ENCODE results near the gene EHD2.

The EHD2 gene

DNA sequence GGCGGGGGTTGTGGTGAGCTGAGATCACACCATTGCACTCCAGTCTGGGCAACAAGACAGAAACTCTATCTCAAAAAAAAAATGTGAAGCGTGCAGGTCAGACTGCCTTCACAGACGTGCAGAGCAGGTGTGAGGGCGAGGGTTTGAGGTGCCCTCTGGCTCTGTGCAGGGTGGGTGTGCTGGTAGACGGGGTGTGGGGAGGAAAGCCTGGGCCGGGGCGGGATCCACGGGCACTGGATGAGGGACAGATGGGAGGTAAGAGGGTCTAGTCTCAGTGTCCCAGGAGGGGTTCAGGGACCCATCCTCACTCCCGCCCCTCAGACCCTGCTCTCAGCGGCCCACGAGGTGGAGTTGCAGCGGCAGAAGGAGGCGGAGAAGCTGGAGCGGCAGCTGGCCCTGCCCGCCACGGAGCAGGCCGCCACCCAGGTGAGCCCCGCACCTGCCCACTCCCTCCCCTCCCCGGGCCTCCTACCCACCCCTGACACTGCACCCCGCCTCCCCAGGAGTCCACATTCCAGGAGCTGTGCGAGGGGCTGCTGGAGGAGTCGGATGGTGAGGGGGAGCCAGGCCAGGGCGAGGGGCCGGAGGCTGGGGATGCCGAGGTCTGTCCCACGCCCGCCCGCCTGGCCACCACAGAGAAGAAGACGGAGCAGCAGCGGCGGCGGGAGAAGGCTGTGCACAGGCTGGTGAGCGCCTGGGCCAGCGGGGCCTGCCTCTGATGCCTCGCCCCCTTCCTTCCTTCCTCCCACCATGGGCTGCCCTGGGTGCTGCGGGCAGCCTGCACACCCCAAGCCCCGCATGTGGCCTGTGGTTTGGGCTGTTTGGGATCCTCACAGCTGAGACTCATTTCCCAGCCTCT is 41.2 kb downstream of the EHD2 start:
- H3K4me1 Mint-ChIP-seq: no peaks in the 10 kb centered on the region
- no peak overlapping the region for H3K27ac Mint-ChIP-seq
- DNase-seq: no peak
- H3K4me3 Mint-ChIP-seq: no peak overlapping the region
- peaks cover 46% of the 10 kb centered on the region for H3K36me3 Mint-ChIP-seq (ENCODE audit: low read depth)
- H3K27me3 Mint-ChIP-seq (ENCODE audit: low read depth, poor library complexity): no peaks in the 10 kb centered on the region
- no peaks in the 10 kb centered on the region for H3K9me3 Mint-ChIP-seq
- TF ChIP-seq, protein P1, sequence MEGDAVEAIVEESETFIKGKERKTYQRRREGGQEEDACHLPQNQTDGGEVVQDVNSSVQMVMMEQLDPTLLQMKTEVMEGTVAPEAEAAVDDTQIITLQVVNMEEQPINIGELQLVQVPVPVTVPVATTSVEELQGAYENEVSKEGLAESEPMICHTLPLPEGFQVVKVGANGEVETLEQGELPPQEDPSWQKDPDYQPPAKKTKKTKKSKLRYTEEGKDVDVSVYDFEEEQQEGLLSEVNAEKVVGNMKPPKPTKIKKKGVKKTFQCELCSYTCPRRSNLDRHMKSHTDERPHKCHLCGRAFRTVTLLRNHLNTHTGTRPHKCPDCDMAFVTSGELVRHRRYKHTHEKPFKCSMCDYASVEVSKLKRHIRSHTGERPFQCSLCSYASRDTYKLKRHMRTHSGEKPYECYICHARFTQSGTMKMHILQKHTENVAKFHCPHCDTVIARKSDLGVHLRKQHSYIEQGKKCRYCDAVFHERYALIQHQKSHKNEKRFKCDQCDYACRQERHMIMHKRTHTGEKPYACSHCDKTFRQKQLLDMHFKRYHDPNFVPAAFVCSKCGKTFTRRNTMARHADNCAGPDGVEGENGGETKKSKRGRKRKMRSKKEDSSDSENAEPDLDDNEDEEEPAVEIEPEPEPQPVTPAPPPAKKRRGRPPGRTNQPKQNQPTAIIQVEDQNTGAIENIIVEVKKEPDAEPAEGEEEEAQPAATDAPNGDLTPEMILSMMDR (IDR thresholded peaks at IDR 0.05): no peak

GRCh38 chr19:47755065-47755761 is 42.0 kb downstream of the EHD2 start:
- TF ChIP-seq, protein P1 (IDR thresholded peaks at IDR 0.05): no peak
- no peaks in the 10 kb centered on the region for H3K9me3 Mint-ChIP-seq
- H3K27me3 Mint-ChIP-seq (ENCODE audit: low read depth, poor library complexity): no peaks in the 10 kb centered on the region
- no peaks in the 10 kb centered on the region for H3K4me1 Mint-ChIP-seq
- DNase-seq: no peak
- no peak overlapping the region for H3K27ac Mint-ChIP-seq
- H3K4me3 Mint-ChIP-seq: no peak overlapping the region
- peaks cover 46% of the 10 kb centered on the region for H3K36me3 Mint-ChIP-seq (ENCODE audit: low read depth)

GRCh38 chr19:47755762-47756626 is 42.8 kb downstream of the EHD2 start:
- TF ChIP-seq, protein P1 (IDR thresholded peaks at IDR 0.05): no peak
- Mint-ChIP-seq H3K4me1 (no peaks in the 10 kb centered on the region), H3K9me3 (no peaks in the 10 kb centered on the region), H3K4me3 (no peak overlapping the region), H3K36me3 (ENCODE audit: low read depth) (peaks cover 48% of the 10 kb centered on the region), H3K27ac (no peak overlapping the region), H3K27me3 (ENCODE audit: low read depth, poor library complexity) (no peaks in the 10 kb centered on the region)
- no peak for DNase-seq

GRCh38 chr19:47756627-47756929 is 43.4 kb downstream of the EHD2 start:
- Mint-ChIP-seq H3K27me3 (ENCODE audit: low read depth, poor library complexity) (no peaks in the 10 kb centered on the region), H3K36me3 (ENCODE audit: low read depth) (peaks cover 48% of the 10 kb centered on the region), H3K27ac (no peak overlapping the region), H3K4me1 (no peaks in the 10 kb centered on the region), H3K4me3 (no peak overlapping the region), H3K9me3 (no peaks in the 10 kb centered on the region)
- TF ChIP-seq, protein P1 (IDR thresholded peaks at IDR 0.05): no peak
- DNase-seq: no peak

DNA sequence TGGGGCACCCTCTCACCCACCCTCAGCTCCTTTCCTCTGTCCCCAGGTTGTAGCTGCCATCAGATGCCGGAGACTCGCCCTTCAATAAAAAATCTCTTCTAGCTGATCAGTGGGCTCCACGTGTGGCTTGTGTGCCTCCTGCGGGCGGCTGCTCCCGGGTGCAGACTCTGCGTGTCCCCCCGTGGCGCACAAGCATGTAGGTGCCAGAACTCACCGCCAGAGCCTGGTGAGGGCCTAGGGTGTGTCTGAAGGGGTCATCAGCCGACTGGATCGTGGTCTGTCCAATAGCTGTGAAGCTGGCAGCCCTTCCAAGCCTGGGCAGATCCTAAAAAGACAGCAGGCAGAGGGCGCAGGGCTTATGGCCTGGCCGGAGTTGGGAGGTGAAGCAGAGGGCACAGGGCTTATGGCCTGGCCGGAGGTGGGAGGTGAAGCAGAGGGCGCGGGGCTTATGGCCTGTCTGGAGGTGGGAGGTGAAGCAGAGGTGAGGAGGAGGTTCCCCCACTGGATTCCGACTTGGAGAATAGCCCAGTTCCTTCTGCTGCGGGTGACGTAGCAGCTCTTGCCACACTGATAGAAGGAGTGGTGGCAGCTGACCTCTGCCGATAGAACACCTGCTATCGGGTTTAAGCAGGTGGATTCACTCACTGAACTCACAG is 43.9 kb downstream of the EHD2 start:
- no peaks in the 10 kb centered on the region for H3K4me1 Mint-ChIP-seq
- TF ChIP-seq, protein P1 (IDR thresholded peaks at IDR 0.05): no peak
- no peak overlapping the region for H3K4me3 Mint-ChIP-seq
- peak overlapping the region; percentile 57 for H3K27ac Mint-ChIP-seq
- no peaks in the 10 kb centered on the region for H3K9me3 Mint-ChIP-seq
- no peaks in the 10 kb centered on the region for H3K27me3 Mint-ChIP-seq (ENCODE audit: low read depth, poor library complexity)
- peaks cover 48% of the 10 kb centered on the region for H3K36me3 Mint-ChIP-seq (ENCODE audit: low read depth)
- DNase-seq: no peak
